Mucosa of stomach (tissue), 1 donor: ENCODE data around the gene CCNL2.
"Not testable (repeated sequence)": the region's sequence is repeated elsewhere in the genome, so short reads cannot be mapped to it uniquely, and the experiment has no call there.

ENCODE experiments used
- H3K27me3 ChIP-seq: one replicate; pipeline ENCODE4 v1.7.0; 2013; ENCODE audit warnings: mild to moderate bottlenecking, low read length; ENCODE audit not compliant: control insufficient read depth, insufficient read depth
- H3K36me3 ChIP-seq: one replicate; pipeline ENCODE4 v1.7.0; 2013; ENCODE audit warnings: low read length; ENCODE audit not compliant: control insufficient read depth, insufficient read depth
- H3K4me1 ChIP-seq: one replicate; pipeline ENCODE4 v1.7.0; 2013; ENCODE audit warnings: mild to moderate bottlenecking, low read length; ENCODE audit not compliant: control insufficient read depth, insufficient read depth
- H3K4me3 ChIP-seq: one replicate; pipeline ENCODE4 v1.7.0; 2013; ENCODE audit warnings: low read length
- H3K9ac ChIP-seq: one replicate; pipeline ENCODE4 v1.7.0; 2013; ENCODE audit warnings: mild to moderate bottlenecking, low read length, moderate library complexity
- H3K9me3 ChIP-seq: one replicate; pipeline ENCODE4 v1.7.0; 2013; ENCODE audit warnings: mild to moderate bottlenecking, low read length, moderate library complexity; ENCODE audit not compliant: control insufficient read depth
- donor health status: Pancreatic carcinoma.

CCNL2 gene

GRCh38 chr1:1397839-1398523, 1.2 kb downstream of the CCNL2 start:
- Histone ChIP-seq H3K27me3 (no peaks in the 10 kb centered on the region), H3K4me1 (peaks cover 27% of the 10 kb centered on the region), H3K9ac (peak overlapping the region; percentile 87), H3K36me3 (peaks cover 25% of the 10 kb centered on the region), H3K4me3 (peak overlapping the region; percentile 80), H3K9me3 (no peaks in the 10 kb centered on the region)

- H3K9me3 ChIP-seq, result no peaks in the 10 kb centered on the region
- peaks cover 43% of the 10 kb centered on the region for H3K36me3 ChIP-seq
- no peak overlapping the region for H3K9ac ChIP-seq
- H3K27me3 ChIP-seq, result no peaks in the 10 kb centered on the region
- no peak overlapping the region for H3K4me3 ChIP-seq
- H3K4me1 ChIP-seq, result peaks cover 18% of the 10 kb centered on the region
Measured at GRCh38 chr1:1395166-1395565, 4.0 kb downstream of the CCNL2 start.

GRCh38 chr1:1394116-1394515, 5.0 kb downstream of the CCNL2 start:
- Histone ChIP-seq H3K4me3 (no peak overlapping the region), H3K36me3 (peaks cover 52% of the 10 kb centered on the region), H3K4me1 (peaks cover 15% of the 10 kb centered on the region), H3K9me3 (no peaks in the 10 kb centered on the region), H3K27me3 (no peaks in the 10 kb centered on the region), H3K9ac (no peak overlapping the region)

- Histone ChIP-seq H3K27me3 (no peaks in the 10 kb centered on the region), H3K9me3 (no peaks in the 10 kb centered on the region), H3K36me3 (peaks cover 53% of the 10 kb centered on the region), H3K9ac (no peak overlapping the region), H3K4me3 (no peak overlapping the region), H3K4me1 (peaks cover 14% of the 10 kb centered on the region)
Measured at GRCh38 chr1:1393428-1393827, 5.7 kb downstream of the CCNL2 start.

GRCh38 chr1:1393014-1393413, 6.1 kb downstream of the CCNL2 start:
- Histone ChIP-seq H3K4me1 (peaks cover 10% of the 10 kb centered on the region), H3K27me3 (no peaks in the 10 kb centered on the region), H3K9me3 (no peaks in the 10 kb centered on the region), H3K9ac (no peak overlapping the region), H3K36me3 (peaks cover 55% of the 10 kb centered on the region), H3K4me3 (no peak overlapping the region)

GRCh38 chr1:1391225-1391624, 7.9 kb downstream of the CCNL2 start:
- Histone ChIP-seq H3K9me3 (no peaks in the 10 kb centered on the region), H3K4me1 (no peaks in the 10 kb centered on the region), H3K4me3 (no peak overlapping the region), H3K36me3 (peaks cover 61% of the 10 kb centered on the region), H3K27me3 (no peaks in the 10 kb centered on the region), H3K9ac (no peak overlapping the region)

GRCh38 chr1:1390675-1391074, 8.5 kb downstream of the CCNL2 start:
- H3K9ac ChIP-seq, result no peak overlapping the region
- H3K4me1 ChIP-seq, result no peaks in the 10 kb centered on the region
- H3K36me3 ChIP-seq, result peaks cover 66% of the 10 kb centered on the region
- H3K27me3 ChIP-seq, result no peaks in the 10 kb centered on the region
- no peaks in the 10 kb centered on the region for H3K9me3 ChIP-seq
- no peak overlapping the region for H3K4me3 ChIP-seq

- peaks cover 53% of the 10 kb centered on the region for H3K36me3 ChIP-seq
- H3K9ac ChIP-seq, result no peak overlapping the region
- no peaks in the 10 kb centered on the region for H3K9me3 ChIP-seq
- no peaks in the 10 kb centered on the region for H3K27me3 ChIP-seq
- H3K4me3 ChIP-seq, result no peak overlapping the region
- no peaks in the 10 kb centered on the region for H3K4me1 ChIP-seq
Measured at GRCh38 chr1:1388078-1388472, 11.1 kb downstream of the CCNL2 start.

- Histone ChIP-seq H3K9ac (no peak overlapping the region), H3K4me3 (no peak overlapping the region), H3K9me3 (no peaks in the 10 kb centered on the region), H3K4me1 (no peaks in the 10 kb centered on the region), H3K27me3 (no peaks in the 10 kb centered on the region), H3K36me3 (peaks cover 47% of the 10 kb centered on the region)
Measured at GRCh38 chr1:1387098-1388077, 11.7 kb downstream of the CCNL2 start.

GRCh38 chr1:1385931-1386330, 13.2 kb downstream of the CCNL2 start:
- H3K4me3 ChIP-seq, result no peak overlapping the region
- no peaks in the 10 kb centered on the region for H3K27me3 ChIP-seq
- no peaks in the 10 kb centered on the region for H3K4me1 ChIP-seq
- no peak overlapping the region for H3K9ac ChIP-seq
- H3K9me3 ChIP-seq, result no peaks in the 10 kb centered on the region
- peaks cover 42% of the 10 kb centered on the region for H3K36me3 ChIP-seq

GRCh38 chr1:1385339-1385738, 13.8 kb downstream of the CCNL2 start:
- H3K4me3 ChIP-seq, H3K4me1 ChIP-seq, H3K9me3 ChIP-seq, H3K9ac ChIP-seq, H3K27me3 ChIP-seq: not testable (repeated sequence)
- peaks cover 37% of the 10 kb centered on the region for H3K36me3 ChIP-seq

GRCh38 chr1:1381294-1381693, 17.8 kb downstream of the CCNL2 start:
- no peak overlapping the region for H3K9ac ChIP-seq
- peaks cover 7% of the 10 kb centered on the region for H3K36me3 ChIP-seq
- peaks cover under 1% of the 10 kb centered on the region for H3K4me1 ChIP-seq
- no peaks in the 10 kb centered on the region for H3K9me3 ChIP-seq
- no peak overlapping the region for H3K4me3 ChIP-seq
- no peaks in the 10 kb centered on the region for H3K27me3 ChIP-seq
